Sigmoid colon (tissue), 7 donors: ENCODE data around the gene CKAP4. TPM values are rescaled to one million over a fixed set of nuclear protein-coding genes. Genes with fewer than 3 reads are reported as not detected.

Experiments used
- DNase-seq: peaks from one replicate; pipeline ENCODE4 v3.0.0-alpha.2; 2019
- H3K27ac ChIP-seq, 4 donors: fragments of 200-600 bp; sonication (generic); one replicate each; pipeline ENCODE4 v1.5.1; 2016 to 2019; ENCODE audit warnings: mild to moderate bottlenecking in 1 of 4
- H3K27me3 ChIP-seq, 3 donors: fragments of 200-600 bp; sonication (generic); one replicate each; pipeline ENCODE4 v1.5.1; 2019; ENCODE audit warnings: mild to moderate bottlenecking in 1 of 3
- H3K36me3 ChIP-seq, 4 donors: fragments of 200-600 bp; sonication (generic); one replicate each; pipeline ENCODE4 v1.5.1; 2016 to 2019
- H3K4me1 ChIP-seq, 4 donors: fragments of 200-600 bp; sonication (generic); one replicate each; pipeline ENCODE4 v1.5.1; 2017 to 2019
- H3K4me3 ChIP-seq, 4 donors: fragments of 200-600 bp; sonication (generic); one replicate each; pipeline ENCODE4 v1.5.1; 2017 to 2019; ENCODE audit warnings: mild to moderate bottlenecking in 2 of 4, moderate library complexity in 1 of 4
- H3K9me3 ChIP-seq, 4 donors: fragments of 200-600 bp in 3 of 4; sonication (generic) in 3 of 4; one replicate each; pipeline versions ENCODE4 v1.5.1 to v1.6.1; 2013 to 2019
- CTCF ChIP-seq, 4 experiments: fragments of 450-650 bp in 3 of 4; fragments of 200-600 bp in 1 of 4; IDR thresholded peaks; one replicate each; pipeline ENCODE4 v1.5.1; 2016 to 2019; ENCODE audit warnings: antibody characterized with exemption in 4 of 4, mild to moderate bottlenecking in 3 of 4, moderate library complexity in 2 of 4
- EP300 ChIP-seq, 4 donors: sonication (generic); formaldehyde crosslinking; IDR thresholded peaks; one replicate each; pipeline ENCODE4 v1.6.1; 2017; ENCODE audit warnings: antibody characterized with exemption in 4 of 4
- POLR2A ChIP-seq, 2 donors: fragments of 450-650 bp; IDR thresholded peaks; one replicate each; pipeline ENCODE4 v1.6.1; 2016; ENCODE audit warnings: antibody characterized with exemption in 2 of 2, mild to moderate bottlenecking in 2 of 2, moderate library complexity in 2 of 2
- POLR2AphosphoS5 ChIP-seq, 4 donors: sonication (generic); formaldehyde crosslinking; IDR thresholded peaks; one replicate each; pipeline ENCODE4 v1.6.1; 2017; ENCODE audit warnings: antibody characterized with exemption in 4 of 4
- WGBS, 2 donors: extraction: QIAGEN DNeasy Blood & Tissue Kit; methylation state at CpG; one replicate each; pipeline ENCODE4 v1.1.7; 2013; 5-methylcytosine and 5-hydroxymethylcytosine counted together
- intact Hi-C: fragments of 100-400 bp; cut with DNase I; formaldehyde crosslinking; loops from one replicate; pipeline ENCODE4 v1.15.1; 2023
- polyA plus RNA-seq, 3 donors: library from polyadenylated mRNA; stranded (reverse); fragments of 200-250 nt; gene quantifications; one replicate each; pipeline ENCODE4 v1.2.3, GENCODE V29; 2013
- total RNA-seq, 4 donors: library from RNA; depleted of rRNA; stranded (reverse); fragments of >200 nt; gene quantifications; one replicate each; pipeline ENCODE4 v1.1.0, GENCODE V29; 2016
- donor health status: healthy with polysubstance abuse.
- donor health status: Bipolar disorder and iron deficiency.
- donor health status: healthy.

Gene CKAP4
- total and polyA plus RNA-seq, 7 donors = 9.2 to 49.1 (median 23.5) TPM

- H3K27me3 ChIP-seq = no peaks in the 10 kb centered on the region
- 27 to 47% methylated on average over 4 of the region's 4 CpGs for WGBS, 2 donors
- DNase-seq = no peak
- H3K27ac ChIP-seq = peak overlapping the region in 1 of 4 donors; percentile 38
- H3K9me3 ChIP-seq = no peaks in the 10 kb centered on the region
- peaks cover 0 to 9% (median 2%) of the 10 kb centered on the region in 4 donors for H3K4me1 ChIP-seq
- H3K4me3 ChIP-seq = no peak overlapping the region
- no peaks in the 10 kb centered on the region for H3K36me3 ChIP-seq
- TF ChIP-seq POLR2A (IDR thresholded peaks at IDR 0.05) (no peak), CTCF (IDR thresholded peaks at IDR 0.05) (no peak), EP300 (IDR thresholded peaks at IDR 0.05) (no peak), POLR2AphosphoS5 (IDR thresholded peaks at IDR 0.05) (no peak)
- intact Hi-C loops = loop anchor here (2.0 to 5.0 kb wide), 3 partner anchors 87 to 804 kb away; partner anchors contain the start of gene NUAK1
Observed at GRCh38 chr12:106224355-106224706, 23.5 kb downstream of the CKAP4 start.

GRCh38 chr12:106223485-106224354, 24.1 kb downstream of the CKAP4 start:
- DNase-seq = peak; percentile 86
- Histone ChIP-seq H3K9me3 (no peaks in the 10 kb centered on the region), H3K4me1 (peaks cover 0 to 9% (median 2%) of the 10 kb centered on the region in 4 donors), H3K4me3 (no peak overlapping the region), H3K27ac (peak overlapping the region in 1 of 4 donors; percentile 38), H3K27me3 (no peaks in the 10 kb centered on the region), H3K36me3 (no peaks in the 10 kb centered on the region)
- TF ChIP-seq CTCF (IDR thresholded peaks at IDR 0.05) (peak; percentile 74 to 96 (median 88)), POLR2AphosphoS5 (IDR thresholded peaks at IDR 0.05) (no peak), EP300 (IDR thresholded peaks at IDR 0.05) (no peak)
- 44 to 48% methylated on average over 9 of the region's 9 CpGs for WGBS, 2 donors
- intact Hi-C loops = loop anchor here (2.0 to 5.0 kb wide), 3 partner anchors 86 to 803 kb away; partner anchors contain the start of gene NUAK1

GRCh38 chr12:106220536-106220935, 27.3 kb downstream of the CKAP4 start:
- H3K4me1 ChIP-seq = peaks cover 0 to 9% (median 0%) of the 10 kb centered on the region in 4 donors
- 76 to 78% methylated on average over 7 of the region's 7 CpGs for WGBS, 2 donors
- H3K9me3 ChIP-seq = peaks cover 0 to 12% (median 3%) of the 10 kb centered on the region in 4 donors
- H3K27me3 ChIP-seq = no peaks in the 10 kb centered on the region
- H3K27ac ChIP-seq = no peak overlapping the region
- no peak overlapping the region for H3K4me3 ChIP-seq
- no peak for DNase-seq
- TF ChIP-seq POLR2A (IDR thresholded peaks at IDR 0.05) (no peak), POLR2AphosphoS5 (IDR thresholded peaks at IDR 0.05) (no peak), EP300 (IDR thresholded peaks at IDR 0.05) (no peak), CTCF (IDR thresholded peaks at IDR 0.05) (no peak)
- intact Hi-C loops = loop anchor here (5.0 kb wide), 2 partner anchors 83 to 513 kb away; partner anchors contain the start of gene NUAK1
- H3K36me3 ChIP-seq = no peaks in the 10 kb centered on the region

GRCh38 chr12:106219043-106219442, 28.8 kb downstream of the CKAP4 start:
- DNase-seq = no peak
- TF ChIP-seq EP300 (IDR thresholded peaks at IDR 0.05) (no peak), POLR2A (IDR thresholded peaks at IDR 0.05) (no peak), CTCF (IDR thresholded peaks at IDR 0.05) (no peak), POLR2AphosphoS5 (IDR thresholded peaks at IDR 0.05) (no peak)
- Histone ChIP-seq H3K9me3 (peaks cover 0 to 12% (median 3%) of the 10 kb centered on the region in 4 donors), H3K36me3 (no peaks in the 10 kb centered on the region), H3K27ac (no peak overlapping the region), H3K27me3 (no peaks in the 10 kb centered on the region), H3K4me3 (no peak overlapping the region), H3K4me1 (peaks cover 0 to 8% (median 0%) of the 10 kb centered on the region in 4 donors)
- 96 to 97% methylated on average over 1 of the region's 1 CpG for WGBS, 2 donors
- intact Hi-C loops = no loop called here
